ENCODE measurements around the gene BRD7. TPM values are rescaled to one million over a fixed set of nuclear protein-coding genes. Genes with fewer than 3 reads are reported as not detected.

Gene BRD7
- total RNA-seq, 1 donor from 2014 or later: 80.8 TPM

GRCh38 chr16:50295541-50296132 lies 73.2 kb downstream of the BRD7 start:
- Mint-ChIP-seq H3K27ac (ENCODE audit: unreplicated experiment) (no peak overlapping the region), H3K4me1 (ENCODE audit: low read depth, unreplicated experiment) (peaks cover 11% of the 10 kb centered on the region), H3K9me3 (ENCODE audit: unreplicated experiment) (peaks cover 13% of the 10 kb centered on the region), H3K36me3 (ENCODE audit: unreplicated experiment) (no peaks in the 10 kb centered on the region), H3K4me3 (ENCODE audit: unreplicated experiment) (no peak overlapping the region), H3K27me3 (ENCODE audit: unreplicated experiment) (peaks cover 8% of the 10 kb centered on the region)
- TF ChIP-seq CTCF (IDR thresholded peaks at IDR 0.05; ENCODE audit: partially characterized antibody, unreplicated experiment): no peak
- DNase-seq: no peak

- peaks cover 11% of the 10 kb centered on the region for H3K4me1 Mint-ChIP-seq (ENCODE audit: low read depth, unreplicated experiment)
- no peak overlapping the region for H3K4me3 Mint-ChIP-seq (ENCODE audit: unreplicated experiment)
- TF ChIP-seq CTCF (IDR thresholded peaks at IDR 0.05; ENCODE audit: partially characterized antibody, unreplicated experiment): no peak
- H3K27me3 Mint-ChIP-seq (ENCODE audit: unreplicated experiment): peaks cover 8% of the 10 kb centered on the region
- peaks cover 13% of the 10 kb centered on the region for H3K9me3 Mint-ChIP-seq (ENCODE audit: unreplicated experiment)
- H3K36me3 Mint-ChIP-seq (ENCODE audit: unreplicated experiment): no peaks in the 10 kb centered on the region
- DNase-seq: no peak
- no peak overlapping the region for H3K27ac Mint-ChIP-seq (ENCODE audit: unreplicated experiment)
Observed at GRCh38 chr16:50294955-50295354, 73.8 kb downstream of the BRD7 start.

- H3K4me3 Mint-ChIP-seq (ENCODE audit: unreplicated experiment): no peak overlapping the region
- TF ChIP-seq CTCF (IDR thresholded peaks at IDR 0.05; ENCODE audit: partially characterized antibody, unreplicated experiment): no peak
- DNase-seq: peak; percentile 12
- peaks cover 13% of the 10 kb centered on the region for H3K9me3 Mint-ChIP-seq (ENCODE audit: unreplicated experiment)
- H3K27ac Mint-ChIP-seq (ENCODE audit: unreplicated experiment): no peak overlapping the region
- peaks cover 8% of the 10 kb centered on the region for H3K27me3 Mint-ChIP-seq (ENCODE audit: unreplicated experiment)
- peaks cover 11% of the 10 kb centered on the region for H3K4me1 Mint-ChIP-seq (ENCODE audit: low read depth, unreplicated experiment)
- H3K36me3 Mint-ChIP-seq (ENCODE audit: unreplicated experiment): no peaks in the 10 kb centered on the region
Observed at GRCh38 chr16:50293994-50294855, 74.6 kb downstream of the BRD7 start.

- Mint-ChIP-seq H3K4me1 (ENCODE audit: low read depth, unreplicated experiment) (peaks cover 9% of the 10 kb centered on the region), H3K27ac (ENCODE audit: unreplicated experiment) (no peak overlapping the region), H3K4me3 (ENCODE audit: unreplicated experiment) (no peak overlapping the region), H3K36me3 (ENCODE audit: unreplicated experiment) (no peaks in the 10 kb centered on the region), H3K27me3 (ENCODE audit: unreplicated experiment) (peaks cover 9% of the 10 kb centered on the region), H3K9me3 (ENCODE audit: unreplicated experiment) (peaks cover 16% of the 10 kb centered on the region)
- no peak for TF ChIP-seq CTCF (IDR thresholded peaks at IDR 0.05; ENCODE audit: partially characterized antibody, unreplicated experiment)
- no peak for DNase-seq
Observed at GRCh38 chr16:50293041-50293783, 75.6 kb downstream of the BRD7 start.

Data from glutamatergic neuron (in vitro differentiated cells).